PC-9 (cell line): ENCODE data around the gene RPL31.

Source experiments
- CTCF ChIP-seq: fragments of 200-600 bp; sonication (generic); conservative IDR thresholded peaks from 2 replicates; pipeline ENCODE4 v1.6.1; 2017; ENCODE audit warnings: mixed run types, antibody characterized with exemption, mild to moderate bottlenecking, moderate library complexity
- EZH2 ChIP-seq: fragments of 200-600 bp; sonication (generic); IDR thresholded peaks from 2 replicates; pipeline ENCODE4 v1.8.0; 2017; ENCODE audit warnings: antibody characterized with exemption, low read depth

- TF ChIP-seq CTCF (no peak), EZH2 (no peak)
Observed at GRCh38 chr2:101026923-101027469, 24.9 kb downstream of the RPL31 start.
